Activated CD8-positive, alpha-beta T cell treated with anti-CD3 and anti-CD28 coated beads for 36 hours (primary cell): ENCODE results near the gene BHLHE40. TPM values are rescaled to one million over a fixed set of nuclear protein-coding genes. Genes with fewer than 3 reads are reported as not detected.

ENCODE experiments used
- ATAC-seq: fragments of 200-7000 bp; cut with Tn5 transposase; one replicate; pipeline ENCODE4 v1.10.0; 2021; ENCODE audit warnings: mild to moderate bottlenecking, moderate library complexity
- CTCF ChIA-PET: fragments of 350-600 bp; sonication (Branson Sonifier 250); formaldehyde crosslinking; loops from one replicate; lab custom pipeline; 2021; ENCODE audit warnings: antibody characterized with exemption; lab: Charles Lee
- POLR2A ChIA-PET: fragments of 350-600 bp; sonication (Branson Sonifier 250); formaldehyde crosslinking; loops from one replicate; lab custom pipeline; 2021; ENCODE audit warnings: antibody characterized with exemption; lab: Charles Lee
- DNase-seq: peaks from one replicate; pipeline ENCODE4 v3.0.0-alpha.2; 2020
- H3K27ac Mint-ChIP-seq: one replicate; pipeline ENCODE4 v1.8.0; 2021; ENCODE audit warnings: mild to moderate bottlenecking, mixed read lengths
- H3K27me3 Mint-ChIP-seq: one replicate; pipeline ENCODE4 v1.8.0; 2021; ENCODE audit warnings: mixed read lengths
- H3K36me3 Mint-ChIP-seq: one replicate; pipeline ENCODE4 v1.8.0; 2021; ENCODE audit warnings: low read depth, mixed read lengths
- H3K4me1 Mint-ChIP-seq: one replicate; pipeline ENCODE4 v1.8.0; 2021; ENCODE audit warnings: low read depth, mixed read lengths
- H3K4me3 Mint-ChIP-seq: one replicate; pipeline ENCODE4 v1.8.0; 2021; ENCODE audit warnings: mild to moderate bottlenecking, moderate library complexity, mixed read lengths
- H3K9me3 Mint-ChIP-seq: one replicate; pipeline ENCODE4 v1.8.0; 2021; ENCODE audit warnings: mixed read lengths
- intact Hi-C: fragments of 100-400 bp; cut with micrococcal nuclease; formaldehyde crosslinking; loops from one replicate; pipeline ENCODE4 v1.10.0; 2022
- total RNA-seq, 2 experiments: library from RNA; stranded (reverse); gene quantifications; one replicate each; pipeline ENCODE4 v1.2.3, GENCODE V29; 2021
- TF ChIP-seq, protein P1 (sequence below): fragments of 200-600 bp; IDR thresholded peaks from one replicate; pipeline ENCODE4 v1.8.0; 2022; ENCODE audit warnings: antibody characterized with exemption, mild to moderate bottlenecking

The BHLHE40 gene
- total RNA-seq, 2 experiments from 2014 or later = 456 to 470 TPM

DNA sequence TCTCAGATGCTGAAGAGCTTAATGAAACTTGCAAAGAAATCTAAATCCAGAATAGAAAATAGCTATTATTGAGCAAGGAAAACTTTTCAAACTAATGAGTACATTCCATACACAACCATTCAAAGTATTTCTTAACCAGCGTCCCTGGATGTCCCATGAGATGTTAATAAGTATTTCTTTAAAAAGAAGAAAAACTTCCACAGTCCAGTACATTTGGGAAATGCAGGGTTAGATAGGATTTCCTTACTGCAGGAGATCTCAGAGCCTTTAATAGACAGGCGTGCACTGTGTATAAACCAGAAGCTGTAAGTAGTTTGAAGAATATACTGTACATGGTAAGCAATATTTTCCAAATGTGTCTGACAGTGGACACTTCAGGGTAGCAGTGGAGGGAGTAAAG lies 29.6 kb upstream of the BHLHE40 start:
- no peaks in the 10 kb centered on the region for H3K27me3 Mint-ChIP-seq
- DNase-seq (no peak), ATAC-seq (no peak)
- no peaks in the 10 kb centered on the region for H3K36me3 Mint-ChIP-seq
- TF ChIP-seq, protein P1, sequence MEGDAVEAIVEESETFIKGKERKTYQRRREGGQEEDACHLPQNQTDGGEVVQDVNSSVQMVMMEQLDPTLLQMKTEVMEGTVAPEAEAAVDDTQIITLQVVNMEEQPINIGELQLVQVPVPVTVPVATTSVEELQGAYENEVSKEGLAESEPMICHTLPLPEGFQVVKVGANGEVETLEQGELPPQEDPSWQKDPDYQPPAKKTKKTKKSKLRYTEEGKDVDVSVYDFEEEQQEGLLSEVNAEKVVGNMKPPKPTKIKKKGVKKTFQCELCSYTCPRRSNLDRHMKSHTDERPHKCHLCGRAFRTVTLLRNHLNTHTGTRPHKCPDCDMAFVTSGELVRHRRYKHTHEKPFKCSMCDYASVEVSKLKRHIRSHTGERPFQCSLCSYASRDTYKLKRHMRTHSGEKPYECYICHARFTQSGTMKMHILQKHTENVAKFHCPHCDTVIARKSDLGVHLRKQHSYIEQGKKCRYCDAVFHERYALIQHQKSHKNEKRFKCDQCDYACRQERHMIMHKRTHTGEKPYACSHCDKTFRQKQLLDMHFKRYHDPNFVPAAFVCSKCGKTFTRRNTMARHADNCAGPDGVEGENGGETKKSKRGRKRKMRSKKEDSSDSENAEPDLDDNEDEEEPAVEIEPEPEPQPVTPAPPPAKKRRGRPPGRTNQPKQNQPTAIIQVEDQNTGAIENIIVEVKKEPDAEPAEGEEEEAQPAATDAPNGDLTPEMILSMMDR = no peak
- CTCF ChIA-PET = interaction anchor here (1.2 kb wide), 2 partner anchors 9 to 27 kb away, joined by 4 read pairs; no protein-coding TSS in a partner anchor
- no peaks in the 10 kb centered on the region for H3K4me1 Mint-ChIP-seq
- intact Hi-C loops = no loop called here
- H3K27ac Mint-ChIP-seq = no peak overlapping the region
- no peaks in the 10 kb centered on the region for H3K9me3 Mint-ChIP-seq
- POLR2A ChIA-PET = no interaction called here
- no peak overlapping the region for H3K4me3 Mint-ChIP-seq

DNA sequence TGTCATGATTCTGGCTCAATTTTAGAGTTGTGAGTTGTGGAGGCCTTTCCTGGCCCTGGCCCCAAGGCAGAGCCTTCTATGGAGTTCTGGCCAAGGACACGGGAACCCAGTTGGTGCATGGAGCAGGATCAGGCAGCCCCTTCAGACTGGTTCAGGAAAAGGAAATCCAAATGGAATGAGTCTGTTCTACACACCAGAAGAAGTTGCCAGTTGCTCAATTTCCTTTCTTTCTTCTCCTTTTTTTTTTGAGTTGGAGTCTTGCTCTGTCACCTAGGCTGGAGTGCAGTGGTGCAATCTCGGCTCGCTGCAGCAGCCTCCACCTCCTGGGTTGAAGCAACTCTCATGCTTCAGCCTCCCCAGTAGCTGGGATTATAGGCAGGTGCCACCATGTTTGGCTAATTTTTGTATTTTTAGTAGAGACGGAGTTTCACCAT lies 28.9 kb upstream of the BHLHE40 start:
- no peak for DNase-seq
- no peaks in the 10 kb centered on the region for H3K9me3 Mint-ChIP-seq
- no peaks in the 10 kb centered on the region for H3K4me1 Mint-ChIP-seq
- intact Hi-C loops = no loop called here
- H3K4me3 Mint-ChIP-seq = no peak overlapping the region
- CTCF ChIA-PET = no interaction called here
- H3K36me3 Mint-ChIP-seq = no peaks in the 10 kb centered on the region
- TF ChIP-seq, protein P1 = no peak
- H3K27ac Mint-ChIP-seq = no peak overlapping the region
- POLR2A ChIA-PET = no interaction called here
- H3K27me3 Mint-ChIP-seq = no peaks in the 10 kb centered on the region
- no peak for ATAC-seq

DNA sequence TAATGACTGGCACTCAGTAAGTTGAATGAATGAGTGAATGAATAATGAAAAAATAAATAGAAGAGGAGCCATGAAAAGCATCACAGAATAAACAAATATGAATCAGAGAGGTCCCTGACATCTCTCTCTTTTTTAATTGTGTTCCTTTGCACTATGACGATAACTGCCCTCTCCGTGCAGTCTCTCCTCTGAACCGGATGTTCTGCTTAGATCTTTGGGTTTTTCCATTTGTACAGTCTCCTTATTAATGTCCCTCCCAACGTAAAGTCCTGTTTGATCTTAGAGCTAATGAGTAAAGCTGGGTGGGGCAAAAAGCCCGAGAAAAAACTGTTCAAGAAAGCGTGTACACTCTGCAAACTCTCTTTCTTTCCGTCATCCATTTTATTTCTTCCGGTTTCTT lies 28.3 kb upstream of the BHLHE40 start:
- no peaks in the 10 kb centered on the region for H3K4me1 Mint-ChIP-seq
- CTCF ChIA-PET = no interaction called here

DNA sequence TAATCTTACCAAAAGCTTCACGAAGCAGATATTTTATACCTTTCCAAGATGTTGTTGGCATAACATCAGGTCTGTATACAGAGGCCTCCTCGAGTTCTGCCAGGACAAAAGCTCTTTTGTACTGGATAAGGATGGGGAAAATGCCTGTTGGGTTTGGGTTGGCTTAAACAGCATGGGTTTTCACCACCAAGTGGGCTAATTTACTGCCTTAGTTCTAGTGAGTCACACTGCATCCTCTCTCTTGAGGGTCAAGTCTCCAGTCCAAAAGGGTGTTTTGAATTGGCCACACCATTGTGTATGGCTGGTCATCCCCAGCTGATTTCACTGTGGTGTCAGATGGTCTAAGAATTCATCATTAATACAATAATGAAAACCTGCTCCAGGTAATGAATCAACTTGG lies 26.1 kb upstream of the BHLHE40 start:
- Mint-ChIP-seq H3K4me1 (no peaks in the 10 kb centered on the region), H3K27ac (no peak overlapping the region), H3K27me3 (no peaks in the 10 kb centered on the region), H3K36me3 (no peaks in the 10 kb centered on the region), H3K9me3 (no peaks in the 10 kb centered on the region), H3K4me3 (no peak overlapping the region)
- DNase-seq (no peak), ATAC-seq (no peak)
- CTCF ChIA-PET = no interaction called here
- intact Hi-C loops = no loop called here
- TF ChIP-seq, protein P1 = no peak
- POLR2A ChIA-PET = interaction anchor here (0.6 to 0.8 kb wide), 2 partner anchors 24 to 57 kb away, joined by 3 read pairs; no protein-coding TSS in a partner anchor

More for the DNA sequence above, 28.3 kb upstream of the BHLHE40 start:
- no peaks in the 10 kb centered on the region for H3K9me3 Mint-ChIP-seq
- POLR2A ChIA-PET = no interaction called here
- no peak for ATAC-seq
- H3K4me3 Mint-ChIP-seq = no peak overlapping the region
- no peaks in the 10 kb centered on the region for H3K27me3 Mint-ChIP-seq
- no peak for DNase-seq
- H3K36me3 Mint-ChIP-seq = no peaks in the 10 kb centered on the region
- TF ChIP-seq, protein P1 = no peak
- H3K27ac Mint-ChIP-seq = no peak overlapping the region
- intact Hi-C loops = no loop called here

DNA sequence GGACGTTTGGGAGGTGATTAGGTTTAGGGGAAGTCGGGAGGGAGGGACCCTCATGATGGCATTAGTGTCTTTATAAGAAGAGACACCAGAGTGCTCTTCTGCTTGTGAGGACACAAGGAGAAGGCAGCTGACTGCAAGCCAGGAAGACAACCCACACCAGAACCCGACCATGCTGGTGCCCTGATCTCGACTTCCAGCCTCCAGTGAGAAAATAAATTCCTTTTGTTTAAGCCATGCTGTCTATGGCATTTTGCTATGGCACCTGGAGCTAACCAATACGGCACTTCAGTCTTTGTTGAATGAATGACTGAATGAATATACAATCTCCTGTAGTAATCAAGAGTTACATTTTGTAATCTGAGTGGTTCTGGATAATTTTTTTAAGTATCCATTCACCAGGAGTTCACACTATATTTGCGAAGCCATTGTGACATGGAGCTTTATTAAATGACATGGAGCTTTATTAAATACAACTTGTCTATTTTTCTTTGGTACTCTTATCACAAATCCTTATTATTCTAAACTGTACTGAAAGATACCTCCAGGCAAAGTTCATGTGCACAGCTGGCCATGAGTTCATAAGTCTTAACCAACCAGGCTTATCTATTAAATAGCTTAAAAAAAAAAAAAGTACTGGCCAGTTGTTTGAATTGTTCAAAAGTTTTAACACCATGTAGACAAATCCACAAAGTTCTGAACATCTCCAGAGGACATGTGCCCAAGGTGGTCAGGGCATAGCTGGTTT lies 24.8 kb upstream of the BHLHE40 start:
- Mint-ChIP-seq H3K4me1 (no peaks in the 10 kb centered on the region), H3K9me3 (peaks cover 8% of the 10 kb centered on the region), H3K27ac (no peak overlapping the region), H3K27me3 (no peaks in the 10 kb centered on the region), H3K4me3 (no peak overlapping the region), H3K36me3 (no peaks in the 10 kb centered on the region)
- TF ChIP-seq, protein P1 = no peak
- intact Hi-C loops = no loop called here
- ATAC-seq = no peak
- POLR2A ChIA-PET = interaction anchor here (0.6 to 1.3 kb wide), 4 partner anchors 8 to 65 kb away, joined by 3 read pairs; no protein-coding TSS in a partner anchor
- DNase-seq = no peak
- CTCF ChIA-PET = interaction anchor here (0.7 to 1.0 kb wide), 3 partner anchors 9 to 243 kb away, joined by 3 to 7 read pairs (median 3); no protein-coding TSS in a partner anchor
